Tibial nerve (tissue), 4 donors: ENCODE data around the gene THAP5. TPM values are rescaled to one million over a fixed set of nuclear protein-coding genes. Genes with fewer than 3 reads are reported as not detected.

Experiments
- DNase-seq, 2 donors: peaks; one replicate each; pipeline ENCODE4 v3.0.0-alpha.2; 2019; ENCODE audit warnings: low spot score in 2 of 2
- H3K27ac ChIP-seq, 4 donors: fragments of 200-600 bp; sonication (generic) in 3 of 4; one replicate each; pipeline ENCODE4 v1.5.1; 2017 to 2019; ENCODE audit warnings: mild to moderate bottlenecking in 1 of 4
- H3K27me3 ChIP-seq, 2 donors: fragments of 200-600 bp; sonication (generic) in 1 of 2; one replicate each; pipeline versions ENCODE4 v1.5.1 to v1.6.0; 2017 to 2019
- H3K36me3 ChIP-seq, 3 donors: fragments of 200-600 bp; sonication (generic); one replicate each; pipeline ENCODE4 v1.5.1; 2018 to 2019
- H3K4me1 ChIP-seq, 4 donors: fragments of 200-600 bp; sonication (generic) in 3 of 4; one replicate each; pipeline ENCODE4 v1.5.1; 2017 to 2019
- H3K4me3 ChIP-seq, 4 donors: fragments of 200-600 bp; sonication (generic) in 3 of 4; one replicate each; pipeline ENCODE4 v1.5.1; 2017 to 2019; ENCODE audit warnings: mild to moderate bottlenecking in 1 of 4, moderate library complexity in 1 of 4
- H3K9me3 ChIP-seq, 4 donors: fragments of 200-600 bp; sonication (generic) in 3 of 4; one replicate each; pipeline ENCODE4 v1.5.1; 2017 to 2019
- EP300 ChIP-seq, 2 donors: sonication (generic); formaldehyde crosslinking; IDR thresholded peaks; one replicate each; pipeline ENCODE4 v1.6.1; 2017; ENCODE audit warnings: antibody characterized with exemption in 2 of 2, mild to moderate bottlenecking in 1 of 2
- POLR2A ChIP-seq, 2 donors: fragments of 450-650 bp; IDR thresholded peaks; one replicate each; pipeline ENCODE4 v1.6.1; 2017; ENCODE audit warnings: antibody characterized with exemption in 2 of 2, mild to moderate bottlenecking in 2 of 2, moderate library complexity in 2 of 2
- WGBS, 2 donors: methylation state at CpG; one replicate each; pipeline ENCODE4 v1.1.5; 2018; 5-methylcytosine and 5-hydroxymethylcytosine counted together
- total RNA-seq, 4 donors: library from RNA; depleted of rRNA; stranded (reverse); fragments of >200 nt; gene quantifications; one replicate each; pipeline ENCODE4 v1.1.0, GENCODE V29; 2016
- TF ChIP-seq, protein P1 (sequence below), 5 experiments: fragments of 200-600 bp in 3 of 5; fragments of 450-650 bp in 2 of 5; sonication (generic) in 3 of 5; IDR thresholded peaks; one replicate each; pipeline ENCODE4 v1.5.1; 2016 to 2019; ENCODE audit warnings: antibody characterized with exemption in 5 of 5, mild to moderate bottlenecking in 3 of 5, moderate library complexity in 2 of 5

The THAP5 gene
- total RNA-seq, 4 donors from 2014 or later, result 20.3 to 33.0 (median 25.4) TPM

DNA sequence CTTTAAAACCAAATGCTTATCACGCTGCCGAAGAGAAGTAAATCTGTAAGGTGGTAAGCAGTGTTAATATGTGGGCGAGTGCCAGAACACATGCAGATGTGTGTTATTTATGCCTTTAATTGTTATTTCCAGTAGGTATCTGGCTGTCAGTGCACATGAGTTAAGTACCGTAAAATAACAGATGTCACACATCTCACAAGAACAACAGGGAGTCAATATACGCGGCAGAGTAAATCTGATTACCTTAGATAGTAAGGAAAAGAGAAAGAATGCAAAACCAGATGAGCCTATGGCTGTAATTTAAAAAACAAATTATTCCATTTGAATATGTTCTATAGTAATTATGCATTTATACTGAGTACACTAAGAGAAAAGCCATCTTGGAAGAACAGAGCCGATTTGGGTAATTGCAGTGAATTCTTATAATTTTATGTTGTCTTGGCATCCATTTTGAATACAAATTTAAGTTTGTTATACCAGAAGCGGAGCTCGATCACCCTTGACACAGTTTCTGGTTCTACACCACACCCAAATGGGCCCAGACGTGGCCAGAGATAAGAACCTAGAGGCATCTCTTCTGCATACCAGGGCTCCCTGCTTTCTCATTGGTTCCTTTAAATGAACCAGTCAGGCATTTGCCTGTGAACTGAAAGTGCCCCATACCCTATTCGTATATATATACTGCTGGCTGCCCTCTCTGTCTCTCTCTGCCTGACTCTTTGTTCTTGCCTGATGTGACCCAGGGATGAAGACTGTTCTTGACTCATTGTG is 35.0 kb upstream of the THAP5 start:
- Histone ChIP-seq H3K4me1 (no peaks in the 10 kb centered on the region), H3K36me3 (no peaks in the 10 kb centered on the region), H3K27ac (no peak overlapping the region), H3K4me3 (no peak overlapping the region), H3K9me3 (no peaks in the 10 kb centered on the region), H3K27me3 (no peaks in the 10 kb centered on the region)
- DNase-seq, result no peak
- 73 to 77% methylated on average over 11 of the region's 11 CpGs for WGBS, 2 donors
- TF ChIP-seq, protein P1, sequence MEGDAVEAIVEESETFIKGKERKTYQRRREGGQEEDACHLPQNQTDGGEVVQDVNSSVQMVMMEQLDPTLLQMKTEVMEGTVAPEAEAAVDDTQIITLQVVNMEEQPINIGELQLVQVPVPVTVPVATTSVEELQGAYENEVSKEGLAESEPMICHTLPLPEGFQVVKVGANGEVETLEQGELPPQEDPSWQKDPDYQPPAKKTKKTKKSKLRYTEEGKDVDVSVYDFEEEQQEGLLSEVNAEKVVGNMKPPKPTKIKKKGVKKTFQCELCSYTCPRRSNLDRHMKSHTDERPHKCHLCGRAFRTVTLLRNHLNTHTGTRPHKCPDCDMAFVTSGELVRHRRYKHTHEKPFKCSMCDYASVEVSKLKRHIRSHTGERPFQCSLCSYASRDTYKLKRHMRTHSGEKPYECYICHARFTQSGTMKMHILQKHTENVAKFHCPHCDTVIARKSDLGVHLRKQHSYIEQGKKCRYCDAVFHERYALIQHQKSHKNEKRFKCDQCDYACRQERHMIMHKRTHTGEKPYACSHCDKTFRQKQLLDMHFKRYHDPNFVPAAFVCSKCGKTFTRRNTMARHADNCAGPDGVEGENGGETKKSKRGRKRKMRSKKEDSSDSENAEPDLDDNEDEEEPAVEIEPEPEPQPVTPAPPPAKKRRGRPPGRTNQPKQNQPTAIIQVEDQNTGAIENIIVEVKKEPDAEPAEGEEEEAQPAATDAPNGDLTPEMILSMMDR (IDR thresholded peaks at IDR 0.05), result no peak

DNA sequence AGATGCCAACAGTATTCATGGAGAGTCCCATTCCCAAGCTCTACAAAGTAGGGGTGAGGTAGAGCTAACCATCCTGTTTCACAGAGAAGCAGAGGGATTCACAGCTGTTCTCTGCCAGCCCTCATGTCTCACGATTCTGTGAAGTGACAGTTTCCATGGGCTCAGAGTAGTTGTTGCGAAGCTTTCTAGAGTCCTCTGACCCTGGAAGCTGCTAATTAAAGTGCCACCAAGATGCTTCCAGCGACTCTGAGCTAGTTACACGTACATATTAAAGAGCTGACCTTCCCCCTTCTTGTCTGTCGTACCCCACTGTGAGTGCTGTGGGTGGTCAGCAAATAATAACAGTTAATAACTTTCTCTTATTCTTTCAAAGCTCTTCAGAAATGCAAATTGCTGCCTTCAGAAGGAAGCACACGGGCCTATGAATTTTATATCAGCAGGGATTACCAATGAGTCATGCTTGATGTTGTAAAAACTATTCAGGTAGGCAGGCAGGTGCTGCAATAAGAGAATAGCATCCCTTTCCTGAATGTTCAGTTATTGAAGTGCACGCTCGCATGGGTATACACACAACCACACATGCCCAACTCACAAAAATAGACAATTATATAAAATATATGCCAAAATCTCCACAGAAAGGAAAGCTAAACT is 34.3 kb upstream of the THAP5 start:
- 64 to 71% methylated on average over 8 of the region's 8 CpGs for WGBS, 2 donors
- TF ChIP-seq, protein P1 (IDR thresholded peaks at IDR 0.05), result no peak
- no peak for TF ChIP-seq EP300 (IDR thresholded peaks at IDR 0.05)
- no peak for TF ChIP-seq POLR2A (IDR thresholded peaks at IDR 0.05)
- no peak overlapping the region for H3K4me3 ChIP-seq
- H3K36me3 ChIP-seq, result no peaks in the 10 kb centered on the region
- H3K9me3 ChIP-seq, result no peaks in the 10 kb centered on the region
- H3K27ac ChIP-seq, result no peak overlapping the region
- DNase-seq, result no peak
- no peaks in the 10 kb centered on the region for H3K4me1 ChIP-seq
- no peaks in the 10 kb centered on the region for H3K27me3 ChIP-seq

DNA sequence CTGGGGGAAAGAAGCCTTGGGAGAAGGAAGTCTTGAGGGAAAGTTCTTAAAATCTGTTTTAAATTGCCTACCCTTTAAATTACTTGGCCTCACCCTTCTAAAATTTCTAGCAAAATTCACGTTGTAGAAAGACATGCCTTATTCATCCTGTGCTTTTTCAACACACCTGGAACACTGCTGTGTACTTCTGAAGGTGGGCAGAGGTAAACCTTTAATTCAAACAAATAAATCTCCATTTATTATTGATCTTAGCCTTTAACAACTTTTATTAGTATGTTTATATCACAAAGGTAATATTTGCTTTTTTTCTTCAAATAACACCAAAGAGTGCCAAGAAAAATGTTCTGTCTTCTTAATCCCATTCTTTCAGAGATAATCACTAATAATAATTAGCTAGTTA is 30.9 kb upstream of the THAP5 start:
- no peak overlapping the region for H3K4me3 ChIP-seq
- TF ChIP-seq POLR2A (IDR thresholded peaks at IDR 0.05) (no peak), EP300 (IDR thresholded peaks at IDR 0.05) (no peak)
- TF ChIP-seq, protein P1 (IDR thresholded peaks at IDR 0.05), result no peak
- DNase-seq, result no peak

DNA sequence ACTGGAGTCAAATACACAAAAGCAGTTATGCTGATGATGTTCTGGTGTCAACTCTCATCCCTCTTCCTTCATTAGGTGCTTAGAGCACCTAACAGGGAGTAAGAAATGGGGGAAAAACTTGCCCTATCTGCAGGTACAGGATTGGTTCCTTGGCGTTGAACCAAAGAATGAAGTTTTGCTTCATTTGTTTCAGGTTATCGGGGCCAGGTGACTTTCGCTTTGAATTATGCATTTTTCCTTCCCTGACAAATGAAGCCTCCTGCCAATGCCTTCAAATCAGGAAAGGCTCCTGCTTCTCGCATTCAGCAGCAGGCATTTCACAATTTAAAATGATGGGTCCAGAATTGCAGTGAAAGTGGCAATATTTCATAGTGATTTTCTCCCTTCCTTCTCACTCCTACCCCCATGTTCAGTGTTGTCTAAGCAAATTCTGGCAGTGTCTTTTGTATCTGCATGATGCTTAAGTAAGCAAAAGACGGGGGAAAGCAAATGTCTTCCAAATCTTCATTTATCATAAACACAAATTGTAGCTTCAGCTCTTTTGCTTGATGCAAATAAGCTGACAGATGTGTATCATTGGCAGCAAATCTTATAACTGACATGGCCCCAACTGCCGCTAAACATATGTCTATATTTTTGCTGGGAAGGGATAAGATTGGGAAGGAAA is 29.5 kb upstream of the THAP5 start:
- Histone ChIP-seq H3K4me3 (no peak overlapping the region), H3K36me3 (no peaks in the 10 kb centered on the region), H3K27me3 (no peaks in the 10 kb centered on the region), H3K27ac (no peak overlapping the region), H3K9me3 (no peaks in the 10 kb centered on the region), H3K4me1 (no peaks in the 10 kb centered on the region)
- 85 to 91% methylated on average over 6 of the region's 6 CpGs for WGBS, 2 donors
- no peak for DNase-seq
- TF ChIP-seq, protein P1 (IDR thresholded peaks at IDR 0.05), result no peak

More for the DNA sequence above, 30.9 kb upstream of the THAP5 start:
- no peak overlapping the region for H3K27ac ChIP-seq
- 62 to 71% methylated on average over 1 of the region's 1 CpG for WGBS, 2 donors
- no peaks in the 10 kb centered on the region for H3K27me3 ChIP-seq
- no peaks in the 10 kb centered on the region for H3K4me1 ChIP-seq
- no peaks in the 10 kb centered on the region for H3K36me3 ChIP-seq
- H3K9me3 ChIP-seq, result no peaks in the 10 kb centered on the region

DNA sequence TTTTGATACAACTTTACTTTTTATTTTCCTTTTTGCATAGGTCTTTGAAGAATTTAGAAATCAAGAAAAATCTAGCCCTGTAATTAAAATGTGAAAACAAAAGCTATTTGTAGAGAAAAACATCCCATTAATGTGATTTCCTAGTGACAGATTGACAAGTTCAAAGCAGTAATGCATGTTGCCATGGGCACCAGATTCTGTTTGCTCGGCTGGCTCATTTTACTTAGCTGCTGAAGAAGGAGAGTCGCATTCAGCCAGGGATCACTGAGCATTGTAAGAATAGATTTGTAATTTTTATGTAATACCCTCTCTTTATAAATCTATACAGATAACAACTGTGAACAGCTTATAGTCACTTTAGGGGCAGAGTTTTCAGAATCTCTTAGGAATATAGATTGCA is 28.6 kb upstream of the THAP5 start:
- no peaks in the 10 kb centered on the region for H3K4me1 ChIP-seq

More for the DNA sequence above, 28.6 kb upstream of the THAP5 start:
- Histone ChIP-seq H3K4me3 (no peak overlapping the region), H3K27me3 (no peaks in the 10 kb centered on the region), H3K36me3 (no peaks in the 10 kb centered on the region), H3K27ac (no peak overlapping the region), H3K9me3 (no peaks in the 10 kb centered on the region)
- TF ChIP-seq POLR2A (IDR thresholded peaks at IDR 0.05) (no peak), EP300 (IDR thresholded peaks at IDR 0.05) (no peak)
- TF ChIP-seq, protein P1 (IDR thresholded peaks at IDR 0.05), result no peak
- 41 to 52% methylated on average over 2 of the region's 2 CpGs for WGBS, 2 donors
- DNase-seq, result no peak
